Measurements from ENCODE around the gene INO80E.

INO80E gene

DNA sequence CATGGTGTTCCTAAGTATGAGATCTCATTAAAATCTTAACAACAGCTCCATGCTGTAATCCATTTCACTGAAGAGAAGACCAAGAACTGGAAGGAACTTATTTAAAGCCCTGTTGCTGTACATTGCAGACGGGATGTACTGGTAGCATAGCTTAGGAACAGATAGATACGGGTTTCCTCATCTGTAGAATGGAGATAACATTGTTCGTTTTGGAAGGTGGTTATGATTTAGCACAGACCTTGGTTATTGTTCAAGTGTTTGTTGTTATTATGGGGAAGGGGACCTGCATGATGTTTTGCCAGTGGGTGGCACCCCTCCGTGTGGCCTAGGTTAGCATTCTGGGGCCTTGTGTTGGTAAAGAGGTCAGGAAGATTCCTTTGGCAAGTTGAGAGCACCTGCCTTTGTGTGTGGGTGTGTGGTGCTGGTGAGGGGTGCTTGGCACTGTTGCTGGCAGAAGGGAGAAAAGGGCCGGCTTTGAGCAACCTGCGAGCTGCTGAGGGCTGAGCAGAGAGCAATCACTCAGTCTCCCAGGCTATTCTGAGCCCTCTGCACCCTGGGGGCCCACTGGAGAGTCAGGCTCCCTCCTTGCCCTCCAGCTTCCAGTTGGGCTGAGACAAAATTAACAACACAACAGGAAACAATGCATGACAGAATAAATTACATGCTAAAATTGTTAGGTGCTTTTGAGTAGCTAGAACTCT is 20.1 kb upstream of the INO80E start:
- no peak for DNase-seq

DNA sequence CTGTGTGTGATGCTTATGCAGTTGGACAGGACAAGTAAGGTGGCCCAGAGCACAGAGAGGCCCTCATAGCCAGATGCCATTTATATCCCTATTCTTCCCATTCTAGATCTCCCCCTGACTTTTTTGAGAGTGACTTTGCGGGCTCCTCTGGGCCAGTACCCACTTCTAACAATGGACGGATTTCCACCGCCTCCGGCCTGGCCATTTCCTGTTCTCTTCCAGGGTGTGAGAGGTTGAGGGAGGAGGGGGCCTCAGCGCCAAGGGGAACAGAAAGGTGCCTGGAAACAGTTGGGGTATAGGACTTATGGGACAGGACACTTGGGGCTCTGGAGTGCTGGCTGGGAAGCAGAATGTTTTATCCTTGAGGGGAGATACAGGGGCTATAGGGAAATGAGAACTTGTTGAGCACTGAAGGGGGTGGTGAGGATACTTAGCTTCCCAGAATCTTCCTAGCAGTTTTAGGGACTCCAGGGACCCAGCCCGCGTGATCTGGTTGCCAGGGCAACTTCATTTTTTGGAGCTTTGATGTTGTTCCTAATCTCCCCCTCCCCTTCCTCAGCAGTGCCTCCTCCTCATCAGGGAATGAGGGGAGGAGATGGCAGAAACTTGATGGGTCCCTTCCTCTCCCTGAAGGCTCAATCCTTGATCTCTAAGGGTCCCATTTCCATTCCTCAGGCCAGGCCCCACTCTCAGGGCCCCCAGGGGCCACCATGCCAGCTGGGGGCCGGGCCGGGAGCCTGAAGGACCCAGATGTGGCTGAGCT is 18.8 kb upstream of the INO80E start:
- no peak for DNase-seq

DNA sequence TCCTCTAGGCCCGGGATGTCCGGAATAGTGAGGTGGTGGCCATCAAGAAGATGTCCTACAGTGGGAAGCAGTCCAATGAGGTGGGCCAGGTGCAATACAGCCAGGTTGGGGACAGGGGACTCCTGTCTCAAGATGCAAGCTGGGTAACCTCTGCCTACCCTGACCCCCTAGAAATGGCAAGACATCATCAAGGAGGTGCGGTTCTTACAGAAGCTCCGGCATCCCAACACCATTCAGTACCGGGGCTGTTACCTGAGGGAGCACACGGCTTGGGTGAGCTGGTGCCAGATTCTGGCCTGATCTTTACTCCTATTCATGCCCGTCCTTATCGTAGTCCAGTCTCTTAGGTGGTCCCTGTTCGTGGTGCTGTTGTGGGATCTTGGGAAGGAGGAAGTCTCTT is 18.0 kb upstream of the INO80E start:
- no peak for DNase-seq

DNA sequence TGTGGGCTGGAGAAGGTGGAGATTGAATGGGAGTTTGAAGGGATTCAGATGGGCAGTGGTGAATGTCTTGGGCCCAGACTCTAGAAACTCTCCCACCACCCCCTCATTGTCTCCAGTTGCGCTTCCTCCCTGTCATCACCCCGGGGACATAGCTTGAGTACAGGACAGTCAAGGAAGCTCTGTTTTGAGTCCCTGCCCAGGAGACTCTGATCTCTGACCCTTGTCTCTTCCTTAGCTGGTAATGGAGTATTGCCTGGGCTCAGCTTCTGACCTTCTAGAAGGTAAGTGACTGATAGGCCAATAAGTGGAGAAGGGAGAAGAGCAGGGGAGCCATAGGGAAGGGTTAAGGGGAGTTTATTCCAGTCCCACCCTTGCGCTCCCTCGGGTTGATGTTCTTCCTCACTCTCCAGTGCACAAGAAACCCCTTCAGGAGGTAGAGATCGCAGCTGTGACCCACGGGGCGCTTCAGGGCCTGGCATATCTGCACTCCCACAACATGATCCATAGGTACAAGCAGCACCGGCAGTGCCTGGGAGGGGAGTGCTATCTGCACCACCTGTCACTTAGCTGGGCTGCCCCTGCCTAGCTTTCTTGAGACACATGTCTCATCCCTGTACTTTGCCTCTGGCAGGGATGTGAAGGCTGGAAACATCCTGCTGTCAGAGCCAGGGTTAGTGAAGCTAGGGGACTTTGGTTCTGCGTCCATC is 17.3 kb upstream of the INO80E start:
- no peak for DNase-seq

DNA sequence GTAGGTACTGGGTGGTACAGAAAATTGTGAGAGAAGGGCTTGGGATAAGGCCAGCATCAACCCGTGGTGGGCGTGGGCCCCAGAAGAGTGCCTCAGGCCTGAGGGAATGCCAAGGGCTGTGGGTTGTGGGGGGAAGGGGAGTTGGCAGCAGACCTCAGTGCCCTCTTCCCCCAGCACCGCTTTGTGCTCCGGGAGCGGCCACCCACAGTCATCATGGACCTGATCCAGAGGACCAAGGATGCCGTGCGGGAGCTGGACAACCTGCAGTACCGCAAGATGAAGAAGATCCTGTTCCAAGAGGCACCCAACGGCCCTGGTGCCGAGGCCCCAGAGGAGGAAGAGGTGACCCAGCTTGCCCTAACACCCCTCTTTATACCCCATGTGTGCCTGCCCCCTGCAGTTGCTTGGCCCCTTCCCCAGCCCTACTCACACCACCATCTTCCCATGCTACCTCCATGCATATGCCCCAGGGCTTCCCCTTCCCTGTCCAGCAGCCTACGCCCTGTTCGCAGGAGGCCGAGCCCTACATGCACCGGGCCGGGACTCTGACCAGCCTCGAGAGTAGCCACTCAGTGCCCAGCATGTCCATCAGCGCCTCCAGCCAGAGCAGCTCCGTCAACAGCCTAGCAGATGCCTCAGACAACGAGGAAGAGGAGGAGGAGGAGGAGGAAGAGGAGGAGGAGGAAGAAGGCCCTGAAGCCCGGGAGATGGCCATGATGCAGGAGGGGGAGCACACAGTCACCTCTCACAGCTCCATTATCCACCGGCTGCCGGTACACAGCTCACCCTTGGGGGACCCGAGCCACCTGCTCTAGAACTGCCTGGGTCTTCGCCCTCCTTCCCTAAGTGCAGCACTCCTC is 13.3 kb upstream of the INO80E start:
- no peak for DNase-seq

DNA sequence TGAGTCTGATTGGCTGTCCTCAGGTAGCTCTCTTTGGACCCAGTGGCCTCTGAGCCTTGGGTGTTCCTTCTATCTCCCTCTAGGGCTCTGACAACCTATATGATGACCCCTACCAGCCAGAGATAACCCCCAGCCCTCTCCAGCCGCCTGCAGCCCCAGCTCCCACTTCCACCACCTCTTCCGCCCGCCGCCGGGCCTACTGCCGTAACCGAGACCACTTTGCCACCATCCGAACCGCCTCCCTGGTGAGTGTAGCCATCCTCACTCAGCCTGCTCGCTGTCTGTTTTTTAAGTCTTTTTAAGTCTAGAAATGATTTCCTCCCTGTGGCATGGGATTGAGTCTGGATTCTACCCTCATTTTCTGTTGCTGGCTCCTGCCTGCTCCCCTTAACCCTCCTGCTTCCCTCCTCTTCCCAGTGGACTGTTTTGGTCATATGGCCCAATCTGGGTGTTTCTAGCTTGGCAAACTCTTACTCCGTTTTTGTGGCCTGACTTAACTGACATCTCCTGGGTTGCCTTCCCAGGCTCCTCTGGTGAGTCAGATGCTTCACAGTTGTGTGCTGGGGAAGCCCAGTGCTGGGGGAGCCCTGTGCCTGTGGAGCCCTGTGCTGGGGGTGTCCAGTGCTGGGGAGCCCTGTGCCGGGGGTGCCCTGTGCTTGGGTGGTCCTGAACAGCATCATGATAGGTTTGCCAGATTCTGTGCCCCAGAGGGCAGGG is 12.5 kb upstream of the INO80E start:
- DNase-seq = no peak

DNA sequence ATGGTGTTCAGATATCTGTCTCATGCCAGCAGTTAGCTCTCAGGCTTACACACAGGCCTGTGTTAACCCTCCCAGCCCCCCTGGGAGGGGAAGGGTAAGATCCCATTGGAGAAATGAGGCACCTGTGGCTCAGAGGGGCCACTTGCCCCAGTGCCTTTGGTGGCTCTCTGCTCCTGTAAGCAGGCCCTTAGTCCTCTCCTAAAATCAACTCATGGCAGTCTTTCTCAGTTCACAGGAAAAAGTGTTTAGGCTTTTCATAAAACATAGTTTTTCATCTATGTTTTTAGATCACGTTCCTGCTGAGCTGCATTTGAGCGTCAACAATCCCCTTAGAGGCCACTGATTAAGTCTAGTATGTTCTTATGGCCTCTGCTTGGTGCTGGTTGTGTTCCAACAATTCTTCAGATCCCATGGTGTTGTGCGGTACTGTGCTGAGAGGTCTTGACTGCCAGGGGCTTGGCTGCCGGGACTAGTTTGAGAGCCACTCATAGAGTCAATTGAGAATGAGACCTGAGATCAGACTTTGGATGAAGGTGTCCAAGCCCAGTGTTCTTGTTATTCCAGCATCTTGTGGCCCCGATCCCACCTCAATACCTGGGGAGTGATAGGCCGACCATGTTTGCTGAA is 11.8 kb upstream of the INO80E start:
- DNase-seq = no peak

DNA sequence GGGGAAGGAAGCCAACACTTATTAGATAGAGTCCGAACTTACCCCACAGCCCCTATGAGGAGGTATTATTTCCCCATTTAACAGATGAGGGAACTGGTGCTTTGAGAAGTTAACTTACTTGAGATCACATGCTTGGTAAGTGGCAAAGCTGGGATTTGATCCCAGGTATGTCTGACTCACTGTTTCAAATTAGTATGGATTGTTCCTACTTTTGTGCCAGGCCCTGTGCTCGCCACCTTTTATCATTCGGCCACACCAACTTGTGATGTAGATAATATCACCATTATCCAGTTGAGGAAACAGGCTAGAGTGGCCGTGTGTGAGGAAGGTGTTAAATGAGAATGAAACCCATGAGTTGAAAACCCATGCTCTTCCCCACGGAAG is 11.3 kb upstream of the INO80E start:
- no peak for DNase-seq

DNA sequence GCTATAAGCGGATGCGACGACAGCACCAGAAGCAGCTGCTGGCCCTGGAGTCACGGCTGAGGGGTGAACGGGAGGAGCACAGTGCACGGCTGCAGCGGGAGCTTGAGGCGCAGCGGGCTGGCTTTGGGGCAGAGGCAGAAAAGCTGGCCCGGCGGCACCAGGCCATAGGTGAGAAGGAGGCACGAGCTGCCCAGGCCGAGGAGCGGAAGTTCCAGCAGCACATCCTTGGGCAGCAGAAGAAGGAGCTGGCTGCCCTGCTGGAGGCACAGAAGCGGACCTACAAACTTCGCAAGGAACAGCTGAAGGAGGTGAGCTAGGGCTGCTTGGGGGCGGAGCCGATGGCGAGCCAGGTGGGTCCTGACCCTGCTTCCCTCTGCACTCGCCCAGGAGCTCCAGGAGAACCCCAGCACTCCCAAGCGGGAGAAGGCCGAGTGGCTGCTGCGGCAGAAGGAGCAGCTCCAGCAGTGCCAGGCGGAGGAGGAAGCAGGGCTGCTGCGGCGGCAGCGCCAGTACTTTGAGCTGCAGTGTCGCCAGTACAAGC is 10.7 kb upstream of the INO80E start:
- DNase-seq = no peak

DNA sequence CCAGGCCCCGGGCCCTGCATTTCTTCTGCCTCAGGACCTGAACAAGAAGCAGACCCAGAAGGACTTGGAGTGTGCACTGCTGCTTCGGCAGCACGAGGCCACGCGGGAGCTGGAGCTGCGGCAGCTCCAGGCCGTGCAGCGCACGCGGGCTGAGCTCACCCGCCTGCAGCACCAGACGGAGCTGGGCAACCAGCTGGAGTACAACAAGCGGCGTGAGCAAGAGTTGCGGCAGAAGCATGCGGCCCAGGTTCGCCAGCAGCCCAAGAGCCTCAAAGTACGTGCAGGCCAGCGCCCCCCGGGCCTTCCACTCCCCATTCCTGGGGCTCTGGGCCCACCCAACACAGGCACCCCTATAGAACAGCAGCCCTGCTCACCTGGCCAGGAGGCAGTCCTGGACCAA is 9.8 kb upstream of the INO80E start:
- DNase-seq = no peak

DNA sequence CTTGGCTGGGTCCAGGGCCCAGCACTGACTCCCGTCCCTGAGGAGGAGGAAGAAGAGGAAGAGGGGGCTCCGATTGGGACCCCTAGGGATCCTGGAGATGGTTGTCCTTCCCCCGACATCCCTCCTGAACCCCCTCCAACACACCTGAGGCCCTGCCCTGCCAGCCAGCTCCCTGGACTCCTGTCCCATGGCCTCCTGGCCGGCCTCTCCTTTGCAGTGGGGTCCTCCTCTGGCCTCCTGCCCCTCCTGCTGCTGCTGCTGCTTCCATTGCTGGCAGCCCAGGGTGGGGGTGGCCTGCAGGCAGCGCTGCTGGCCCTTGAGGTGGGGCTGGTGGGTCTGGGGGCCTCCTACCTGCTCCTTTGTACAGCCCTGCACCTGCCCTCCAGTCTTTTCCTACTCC is 9.1 kb upstream of the INO80E start:
- DNase-seq = no peak

DNA sequence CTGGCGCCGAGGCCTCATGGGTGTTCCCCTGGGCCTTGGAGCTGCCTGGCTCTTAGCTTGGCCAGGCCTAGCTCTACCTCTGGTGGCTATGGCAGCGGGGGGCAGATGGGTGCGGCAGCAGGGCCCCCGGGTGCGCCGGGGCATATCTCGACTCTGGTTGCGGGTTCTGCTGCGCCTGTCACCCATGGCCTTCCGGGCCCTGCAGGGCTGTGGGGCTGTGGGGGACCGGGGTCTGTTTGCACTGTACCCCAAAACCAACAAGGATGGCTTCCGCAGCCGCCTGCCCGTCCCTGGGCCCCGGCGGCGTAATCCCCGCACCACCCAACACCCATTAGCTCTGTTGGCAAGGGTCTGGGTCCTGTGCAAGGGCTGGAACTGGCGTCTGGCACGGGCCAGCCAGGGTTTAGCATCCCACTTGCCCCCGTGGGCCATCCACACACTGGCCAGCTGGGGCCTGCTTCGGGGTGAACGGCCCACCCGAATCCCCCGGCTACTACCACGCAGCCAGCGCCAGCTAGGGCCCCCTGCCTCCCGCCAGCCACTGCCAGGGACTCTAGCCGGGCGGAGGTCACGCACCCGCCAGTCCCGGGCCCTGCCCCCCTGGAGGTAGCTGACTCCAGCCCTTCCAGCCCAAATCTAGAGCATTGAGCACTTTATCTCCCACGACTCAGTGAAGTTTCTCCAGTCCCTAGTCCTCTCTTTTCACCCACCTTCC is 8.5 kb upstream of the INO80E start:
- no peak for DNase-seq

DNA sequence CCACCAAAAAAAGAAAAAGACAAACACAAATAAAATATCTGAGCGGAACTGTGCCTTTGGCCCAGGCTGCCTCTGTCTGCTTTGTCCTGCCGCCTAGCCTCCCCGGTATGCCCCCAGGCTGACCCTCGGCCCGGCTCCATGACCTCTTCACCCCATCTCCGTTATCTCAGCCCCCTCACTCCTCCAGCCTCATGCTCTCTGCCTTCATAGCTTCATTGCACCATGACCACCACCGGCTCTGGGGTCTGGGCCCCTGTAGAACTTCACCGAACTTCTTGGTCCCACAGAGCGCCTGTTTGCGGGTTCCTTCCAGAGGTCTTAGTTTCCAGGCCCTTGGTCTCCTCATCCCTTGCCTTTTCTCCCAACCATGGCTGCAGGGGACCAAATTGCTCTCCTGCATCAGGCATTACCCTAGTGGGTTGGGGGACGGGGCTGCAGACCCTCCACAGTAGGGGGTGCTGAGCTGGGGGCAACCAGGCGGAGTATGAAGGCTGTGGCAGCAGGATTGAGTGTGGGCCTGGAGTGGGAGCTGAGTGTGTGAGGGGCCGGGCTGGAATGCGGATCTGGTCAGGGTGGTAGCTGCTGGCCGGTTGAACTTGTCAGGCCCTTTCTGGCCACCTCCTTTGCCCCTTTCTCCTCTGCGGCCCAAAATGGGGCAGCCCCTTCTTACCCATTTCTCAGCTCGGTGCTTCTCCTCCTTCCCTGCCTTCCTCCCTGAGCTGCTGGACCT is 7.5 kb upstream of the INO80E start:
- DNase-seq = no peak

DNA sequence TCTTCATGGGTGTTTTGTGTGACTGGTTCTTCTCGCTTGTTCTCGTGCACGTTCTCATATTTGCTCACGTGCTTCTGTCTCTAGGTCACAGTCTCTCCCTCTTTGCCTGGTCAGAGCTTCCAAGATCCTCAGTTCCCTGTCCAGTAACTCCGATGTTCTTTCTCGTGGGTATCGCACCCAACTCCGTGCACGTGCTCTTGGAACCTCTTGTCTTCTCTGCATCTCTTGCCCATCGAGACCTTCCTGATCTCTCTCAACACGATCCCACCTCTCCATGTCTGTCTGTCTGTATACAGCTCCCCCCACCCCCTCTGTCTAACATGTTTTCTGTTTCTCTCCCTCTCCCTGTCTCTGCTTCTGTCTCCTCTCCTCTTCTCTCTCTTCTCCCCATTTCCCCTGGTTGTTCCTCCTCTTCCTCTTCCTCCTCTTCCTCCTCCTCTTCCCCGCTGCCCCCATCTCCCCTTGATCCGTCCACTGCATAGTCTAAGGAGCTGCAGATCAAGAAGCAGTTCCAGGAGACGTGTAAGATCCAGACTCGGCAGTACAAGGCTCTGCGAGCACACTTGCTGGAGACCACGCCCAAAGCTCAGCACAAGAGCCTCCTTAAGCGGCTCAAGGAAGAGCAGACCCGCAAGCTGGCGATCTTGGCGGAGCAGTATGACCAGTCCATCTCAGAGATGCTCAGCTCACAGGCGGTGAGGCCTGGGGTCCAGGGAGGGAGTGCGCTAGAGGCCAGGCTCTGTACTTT is 6.8 kb upstream of the INO80E start:
- DNase-seq = no peak

DNA sequence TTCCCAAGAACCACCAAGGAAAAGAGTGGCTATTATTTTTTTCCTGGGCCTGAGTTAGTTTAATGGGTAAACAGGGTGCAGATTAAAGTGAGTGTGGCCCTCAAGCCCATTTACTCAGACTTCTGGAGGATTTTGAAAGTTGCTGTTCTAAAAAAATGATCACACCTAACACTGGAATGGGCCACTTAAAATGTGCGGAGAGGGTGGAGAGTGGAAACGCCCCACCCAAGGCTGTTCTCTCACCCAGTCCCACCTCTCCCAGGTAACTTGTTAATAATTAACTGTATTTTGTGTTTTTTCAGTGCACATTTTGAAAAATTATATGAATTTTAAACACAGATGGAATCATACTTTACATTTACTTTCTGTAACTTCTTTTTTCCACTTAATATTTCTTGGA is 6.0 kb upstream of the INO80E start:
- DNase-seq = no peak

DNA sequence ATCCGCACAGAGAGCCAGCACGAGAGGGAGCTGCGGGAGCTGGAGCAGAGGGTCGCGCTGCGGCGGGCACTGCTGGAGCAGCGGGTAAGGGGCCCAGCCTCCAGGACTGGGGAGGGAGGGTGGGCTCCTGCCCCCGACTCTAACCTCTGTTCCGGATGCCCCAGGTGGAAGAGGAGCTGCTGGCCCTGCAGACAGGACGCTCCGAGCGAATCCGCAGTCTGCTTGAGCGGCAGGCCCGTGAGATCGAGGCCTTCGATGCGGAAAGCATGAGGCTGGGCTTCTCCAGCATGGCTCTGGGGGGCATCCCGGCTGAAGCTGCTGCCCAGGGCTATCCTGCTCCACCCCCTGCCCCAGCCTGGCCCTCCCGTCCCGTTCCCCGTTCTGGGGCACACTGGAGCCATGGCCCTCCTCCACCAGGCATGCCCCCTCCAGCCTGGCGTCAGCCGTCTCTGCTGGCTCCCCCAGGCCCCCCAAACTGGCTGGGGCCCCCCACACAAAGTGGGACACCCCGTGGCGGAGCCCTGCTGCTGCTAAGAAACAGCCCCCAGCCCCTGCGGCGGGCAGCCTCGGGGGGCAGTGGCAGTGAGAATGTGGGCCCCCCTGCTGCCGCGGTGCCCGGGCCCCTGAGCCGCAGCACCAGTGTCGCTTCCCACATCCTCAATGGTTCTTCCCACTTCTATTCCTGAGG is 5.0 kb upstream of the INO80E start:
- no peak for DNase-seq

DNA sequence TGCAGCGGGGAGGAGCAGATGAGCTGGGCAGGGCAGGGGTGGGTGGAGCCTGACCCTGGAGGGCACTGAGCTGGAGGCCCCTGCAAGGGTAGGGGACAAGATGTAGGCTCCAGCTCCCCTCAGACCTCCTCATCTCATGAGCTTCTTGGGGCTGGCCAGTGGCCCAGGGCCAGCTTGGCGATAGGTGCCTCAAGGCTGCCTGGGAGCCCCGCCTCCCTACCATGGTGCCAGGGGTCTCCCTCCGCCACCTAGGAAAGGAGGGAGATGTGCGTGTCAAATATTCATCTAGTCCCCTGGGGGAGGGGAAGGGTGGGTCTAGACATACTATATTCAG is 4.5 kb upstream of the INO80E start:
- no peak for DNase-seq

DNA sequence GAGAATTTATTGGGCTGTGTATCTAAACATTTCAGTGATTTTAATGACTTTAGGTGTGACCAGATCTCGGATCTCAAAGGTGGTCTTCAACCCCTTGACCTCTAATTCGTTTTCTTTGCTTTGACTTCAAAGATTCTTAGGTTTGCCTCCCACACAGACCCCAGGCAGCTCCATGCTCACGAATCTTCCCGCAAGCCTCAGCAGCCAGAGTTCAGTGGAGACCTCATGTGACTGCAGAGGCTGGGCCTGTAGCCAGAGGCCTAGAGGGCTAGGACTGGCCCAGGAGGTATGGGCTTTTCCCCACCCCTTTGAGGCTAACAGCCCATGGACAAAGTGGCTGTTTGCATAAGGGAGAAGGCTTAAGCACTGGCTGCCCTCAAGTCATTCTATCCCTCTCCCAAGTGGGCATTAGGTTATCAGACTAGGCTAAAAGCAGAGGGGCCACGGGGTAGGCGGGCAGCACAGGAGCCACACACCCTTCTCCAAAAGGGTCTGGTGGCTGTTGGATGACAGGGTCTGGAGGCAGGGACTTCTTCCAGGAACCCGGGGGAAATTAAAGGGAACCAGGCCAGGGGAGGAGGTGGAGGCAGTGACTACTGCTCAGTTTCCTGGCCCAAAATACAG is 3.6 kb upstream of the INO80E start:
- DNase-seq = no peak

Measured in NCI-H2227 treated with DMSO at 0.1 percent for 48 hours (cell line).